HepG2 (cell line): ENCODE results near the gene TMEM98. TPM values are rescaled to one million over a fixed set of nuclear protein-coding genes. Genes with fewer than 3 reads are reported as not detected.

ENCODE experiments used
- CHD2 ChIP-seq: IDR thresholded peaks from 2 replicates; pipeline ENCODE4 v1.6.1; 2011; ENCODE audit warnings: low read depth, low read length, improper control_type of control experiment
- CHD4 ChIP-seq: fragments of 200-600 bp; sonication (generic); IDR thresholded peaks from 2 replicates; pipeline ENCODE4 v1.7.0; 2017; ENCODE audit warnings: mild to moderate bottlenecking, low read length, borderline replicate concordance
- DRAP1 ChIP-seq: IDR thresholded peaks from 2 replicates; pipeline ENCODE4 v1.6.1; 2016; ENCODE audit warnings: missing genetic modification reagents, missing compliant biosample characterization
- HNRNPUL1 ChIP-seq: fragments of 200-400 bp; formaldehyde crosslinking; IDR thresholded peaks from 2 replicates; pipeline ENCODE4 v1.6.1; 2017; ENCODE audit warnings: low read depth, mild to moderate bottlenecking, low read length, moderate library complexity
- HOXA9 ChIP-seq: sonication (generic); formaldehyde crosslinking; IDR thresholded peaks from 2 replicates; pipeline ENCODE4 v1.8.1; 2022; ENCODE audit warnings: missing genetic modification reagents, mild to moderate bottlenecking, moderate library complexity, borderline replicate concordance
- KDM5B ChIP-seq: sonication (generic); formaldehyde crosslinking; IDR thresholded peaks from 2 replicates; pipeline ENCODE4 v1.4.0; 2020; ENCODE audit warnings: missing genetic modification reagents, mild to moderate bottlenecking, borderline replicate concordance
- KMT2A ChIP-seq: sonication (generic); formaldehyde crosslinking; IDR thresholded peaks from 2 replicates; pipeline ENCODE4 v1.4.0; 2020; ENCODE audit warnings: missing genetic modification reagents
- LCORL ChIP-seq, 2 experiments: fragments of 450-650 bp in 1 of 2; sonication (generic) in 1 of 2; formaldehyde crosslinking in 1 of 2; IDR thresholded peaks; 2 replicates each; pipeline versions ENCODE4 v1.5.0 to v1.6.1; 2017 to 2020; ENCODE audit warnings: antibody characterized with exemption in 1 of 2, missing genetic modification reagents in 1 of 2
- MTA3 ChIP-seq: sonication (generic); formaldehyde crosslinking; IDR thresholded peaks from 2 replicates; pipeline ENCODE4 v1.4.0; 2020; ENCODE audit warnings: missing genetic modification reagents
- PRPF4 ChIP-seq: fragments of 200-400 bp; formaldehyde crosslinking; IDR thresholded peaks from 2 replicates; pipeline ENCODE4 v1.6.1; 2016; ENCODE audit warnings: low read length, low read depth; ENCODE audit not compliant: poor library complexity, severe bottlenecking
- SRF ChIP-seq: IDR thresholded peaks from 2 replicates; pipeline ENCODE4 v1.6.1; 2011; ENCODE audit warnings: mild to moderate bottlenecking, low read depth, low read length, moderate library complexity
- THAP9 ChIP-seq: sonication (generic); formaldehyde crosslinking; IDR thresholded peaks from 2 replicates; pipeline ENCODE4; 2020; ENCODE audit warnings: missing genetic modification reagents, mild to moderate bottlenecking, borderline replicate concordance
- ZBTB10 ChIP-seq: sonication (generic); formaldehyde crosslinking; IDR thresholded peaks from 2 replicates; pipeline ENCODE4 v1.4.0; 2020; ENCODE audit warnings: missing genetic modification reagents, borderline replicate concordance
- ZBTB38 ChIP-seq: sonication (generic); formaldehyde crosslinking; IDR thresholded peaks from 2 replicates; pipeline ENCODE4 v1.5.1; 2020; ENCODE audit warnings: mild to moderate bottlenecking, missing genetic modification reagents
- ZFYVE20 ChIP-seq: sonication (generic); formaldehyde crosslinking; IDR thresholded peaks from 2 replicates; pipeline ENCODE4 v1.8.0; 2023; ENCODE audit warnings: low read depth, mild to moderate bottlenecking, moderate library complexity, missing genetic modification reagents, borderline replicate concordance
- ZNF235 ChIP-seq: sonication (generic); formaldehyde crosslinking; IDR thresholded peaks from 2 replicates; pipeline ENCODE4 v1.8.1; 2023; ENCODE audit warnings: mild to moderate bottlenecking, missing genetic modification reagents, borderline replicate concordance
- ZNF253 ChIP-seq: sonication (generic); formaldehyde crosslinking; IDR thresholded peaks from 2 replicates; pipeline ENCODE4 v1.8.0; 2022; ENCODE audit warnings: mild to moderate bottlenecking, missing genetic modification reagents, borderline replicate concordance
- ZNF614 ChIP-seq: IDR thresholded peaks from 2 replicates; pipeline ENCODE4 v1.6.1; 2018; ENCODE audit warnings: missing biosample characterization, missing genetic modification reagents, inconsistent platforms, borderline replicate concordance
- ZNF674 ChIP-seq: sonication (generic); formaldehyde crosslinking; IDR thresholded peaks from 2 replicates; pipeline ENCODE4 v1.5.0; 2020; ENCODE audit warnings: low read depth, mild to moderate bottlenecking, missing genetic modification reagents
- ZNF768 ChIP-seq: sonication (generic); formaldehyde crosslinking; IDR thresholded peaks from 2 replicates; pipeline ENCODE4 v1.4.0; 2020; ENCODE audit warnings: missing genetic modification reagents
- ZNF83 ChIP-seq: sonication (generic); formaldehyde crosslinking; IDR thresholded peaks from 2 replicates; pipeline ENCODE4 v1.4.0; 2020; ENCODE audit warnings: missing genetic modification reagents, mild to moderate bottlenecking, borderline replicate concordance
- ZNF891 ChIP-seq: sonication (generic); formaldehyde crosslinking; IDR thresholded peaks from 2 replicates; pipeline ENCODE4 v1.5.0; 2020; ENCODE audit warnings: mild to moderate bottlenecking, missing genetic modification reagents
- polyA plus RNA-seq, 8 experiments: library from polyadenylated mRNA; depleted of rRNA in 3 of 8; stranded (reverse) in 7 of 8; unstranded in 1 of 8; fragments of >200 nt; fragmentation: Illumina TruSeq in 4 of 8; extraction: Trizol in 4 of 8; gene quantifications; 2 replicates each; pipeline versions ENCODE4 v1.2.1 to v1.2.3, GENCODE V29; 2011 to 2016; ENCODE audit warnings: low read depth in 4 of 8, missing spikeins in 1 of 8, mixed read lengths in 1 of 8; ENCODE audit not compliant: insufficient read depth in 1 of 8
- total RNA-seq, 5 experiments: library from RNA; depleted of rRNA; stranded (reverse); fragments of >200 nt; fragmentation: Illumina TruSeq; extraction: Trizol; gene quantifications; 2 replicates each; pipeline ENCODE4 v1.2.3, GENCODE V29; 2016; ENCODE audit warnings: low read depth in 1 of 5
- TF ChIP-seq, protein P1 (sequence below): sonication (generic); formaldehyde crosslinking; IDR thresholded peaks from 2 replicates; pipeline ENCODE4 v1.9.0; 2021; ENCODE audit warnings: missing genetic modification reagents, borderline replicate concordance

The TMEM98 gene
- total and polyA plus RNA-seq, 2 of the 13 experiments (the other 11 are each of a cell fraction or from before 2014, with no cell fraction given), result 103 to 175 TPM

DNA sequence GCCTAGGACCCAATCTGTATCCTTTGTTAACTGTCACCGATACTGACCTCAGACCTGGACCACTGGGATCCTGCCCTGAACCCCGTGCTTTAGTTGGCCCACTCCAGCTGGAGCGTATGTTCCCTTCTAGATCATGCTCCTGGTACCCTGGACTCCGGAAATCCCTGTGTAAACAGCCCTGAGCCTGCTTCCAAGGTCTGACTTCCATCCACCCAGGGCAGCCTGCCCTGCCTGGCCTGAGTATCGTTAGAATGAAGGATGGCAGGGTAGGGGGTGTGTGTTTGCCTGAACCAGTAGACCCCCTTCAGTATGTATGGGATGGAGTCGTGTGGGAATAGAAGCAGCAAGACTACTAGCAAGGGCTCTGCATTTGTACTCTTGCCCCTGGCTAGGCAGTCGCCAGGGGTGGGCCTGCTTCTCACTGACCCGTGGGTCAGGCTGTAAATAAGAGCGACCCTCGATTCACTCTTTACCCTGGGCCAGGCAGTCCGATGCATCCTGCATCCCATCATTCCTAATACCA is 691 bp upstream of the TMEM98 start (continued):
- TF ChIP-seq THAP9 (peak; percentile 45; the same call in 1 of the 2 replicates), DRAP1 (CRISPR knock-in tag) (0 out of 2 replicates have a peak, but pooled peaks have one; percentile 47), CHD4 (no peak), PRPF4 (no peak), ZNF614 (CRISPR knock-in tag) (peak; percentile 75; the same call in 1 of the 2 replicates), ZNF768 (no peak), ZBTB38 (CRISPR knock-in tag) (no peak), ZNF253 (no peak), MTA3 (CRISPR knock-in tag) (no peak), SRF (no peak), ZNF83 (CRISPR knock-in tag) (no peak; the same call in 1 of the 2 replicates), HOXA9 (CRISPR knock-in tag) (no peak), ZFYVE20 (CRISPR knock-in tag) (no peak), ZNF235 (CRISPR knock-in tag) (0 out of 2 replicates have a peak, but pooled peaks have one; percentile 15), CHD2 (no peak), KDM5B (CRISPR knock-in tag) (peak; percentile 69; the same call in 1 of the 2 replicates), ZBTB10 (CRISPR knock-in tag) (no peak), LCORL (IDR thresholded peaks at IDR 0.05) (no peak), LCORL (CRISPR knock-in tag; IDR thresholded peaks at IDR 0.05) (peak; percentile 88), ZNF891 (CRISPR knock-in tag) (0 out of 2 replicates have a peak, but pooled peaks have one; percentile 53), HNRNPUL1 (no peak), ZNF674 (0 out of 2 replicates have a peak, but pooled peaks have one; percentile 65), KMT2A (CRISPR knock-in tag) (peak; percentile 48; the same call in 1 of the 2 replicates)
- TF ChIP-seq, protein P1, sequence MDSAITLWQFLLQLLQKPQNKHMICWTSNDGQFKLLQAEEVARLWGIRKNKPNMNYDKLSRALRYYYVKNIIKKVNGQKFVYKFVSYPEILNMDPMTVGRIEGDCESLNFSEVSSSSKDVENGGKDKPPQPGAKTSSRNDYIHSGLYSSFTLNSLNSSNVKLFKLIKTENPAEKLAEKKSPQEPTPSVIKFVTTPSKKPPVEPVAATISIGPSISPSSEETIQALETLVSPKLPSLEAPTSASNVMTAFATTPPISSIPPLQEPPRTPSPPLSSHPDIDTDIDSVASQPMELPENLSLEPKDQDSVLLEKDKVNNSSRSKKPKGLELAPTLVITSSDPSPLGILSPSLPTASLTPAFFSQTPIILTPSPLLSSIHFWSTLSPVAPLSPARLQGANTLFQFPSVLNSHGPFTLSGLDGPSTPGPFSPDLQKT, result no peak
